GM21717 (cell line): ENCODE results near the gene PLEKHJ1.

Experiments
- ATAC-seq: cut with Tn5 transposase; IDR thresholded peaks from one replicate; pipeline ENCODE4 v1.9.1; 2021; ENCODE audit warnings: mild to moderate bottlenecking, moderate library complexity; ENCODE audit not compliant: unreplicated experiment

PLEKHJ1 gene

GRCh38 chr19:2224754-2225349, 11.3 kb downstream of the PLEKHJ1 start:
- ATAC-seq = no peak

GRCh38 chr19:2223959-2224358, 12.2 kb downstream of the PLEKHJ1 start:
- ATAC-seq = no peak

GRCh38 chr19:2223391-2223790, 12.7 kb downstream of the PLEKHJ1 start:
- ATAC-seq = no peak

- ATAC-seq = no peak
Measured at GRCh38 chr19:2221918-2222317, 14.2 kb downstream of the PLEKHJ1 start.

GRCh38 chr19:2221250-2221831, 14.8 kb downstream of the PLEKHJ1 start:
- no peak for ATAC-seq

- no peak for ATAC-seq
Measured at GRCh38 chr19:2219726-2220125, 16.4 kb downstream of the PLEKHJ1 start.

GRCh38 chr19:2217591-2217990, 18.5 kb downstream of the PLEKHJ1 start:
- no peak for ATAC-seq

GRCh38 chr19:2216361-2217225, 19.5 kb downstream of the PLEKHJ1 start:
- ATAC-seq = no peak

GRCh38 chr19:2215281-2215751, 20.8 kb downstream of the PLEKHJ1 start:
- no peak for ATAC-seq

GRCh38 chr19:2214251-2214650, 21.9 kb downstream of the PLEKHJ1 start:
- ATAC-seq = no peak

GRCh38 chr19:2213799-2214198, 22.3 kb downstream of the PLEKHJ1 start:
- ATAC-seq = no peak

GRCh38 chr19:2212861-2213711, 23.0 kb downstream of the PLEKHJ1 start:
- no peak for ATAC-seq

- ATAC-seq = no peak
Measured at GRCh38 chr19:2210987-2211740, 25.0 kb downstream of the PLEKHJ1 start.

GRCh38 chr19:2210206-2210605, 25.9 kb downstream of the PLEKHJ1 start:
- no peak for ATAC-seq

- no peak for ATAC-seq
Measured at GRCh38 chr19:2209408-2209807, 26.7 kb downstream of the PLEKHJ1 start.

GRCh38 chr19:2208975-2209374, 27.2 kb downstream of the PLEKHJ1 start:
- ATAC-seq = no peak

- no peak for ATAC-seq
Measured at GRCh38 chr19:2207991-2208860, 27.9 kb downstream of the PLEKHJ1 start.

GRCh38 chr19:2207008-2207407, 29.1 kb downstream of the PLEKHJ1 start:
- no peak for ATAC-seq

- ATAC-seq = no peak
Measured at GRCh38 chr19:2202366-2202765, 33.8 kb downstream of the PLEKHJ1 start.
